HG02885 (cell line): ENCODE measurements around the gene ADAT3.

Experiments
- ATAC-seq: cut with Tn5 transposase; IDR thresholded peaks from one replicate; pipeline ENCODE4 v1.9.1; 2021; ENCODE audit warnings: mild to moderate bottlenecking; ENCODE audit not compliant: unreplicated experiment, poor library complexity

Gene ADAT3

GRCh38 chr19:1953441-1954094, 48.4 kb downstream of the ADAT3 start:
- no peak for ATAC-seq

- ATAC-seq, result no peak
Observed at GRCh38 chr19:1954532-1954933, 49.3 kb downstream of the ADAT3 start.

GRCh38 chr19:1955171-1956121, 50.2 kb downstream of the ADAT3 start:
- ATAC-seq, result no peak

GRCh38 chr19:1956122-1956494, 50.9 kb downstream of the ADAT3 start:
- ATAC-seq, result no peak

GRCh38 chr19:1956868-1957492, 51.8 kb downstream of the ADAT3 start:
- no peak for ATAC-seq

GRCh38 chr19:1957562-1958248, 52.5 kb downstream of the ADAT3 start:
- no peak for ATAC-seq

- no peak for ATAC-seq
Observed at GRCh38 chr19:1959928-1960589, 54.9 kb downstream of the ADAT3 start.

- no peak for ATAC-seq
Observed at GRCh38 chr19:1961000-1961883, 56.0 kb downstream of the ADAT3 start.

GRCh38 chr19:1962674-1963073, 57.5 kb downstream of the ADAT3 start:
- no peak for ATAC-seq
